HG03064 (cell line): Measurements from ENCODE around the gene LRTM1.

ENCODE experiments used
- ATAC-seq: cut with Tn5 transposase; IDR thresholded peaks from one replicate; pipeline ENCODE4 v1.9.1; 2021; ENCODE audit warnings: low read depth; ENCODE audit not compliant: unreplicated experiment

Gene LRTM1

GRCh38 chr3:54928046-54928770 lies at the start of gene LRTM1:
Gene LRTM1, minus strand, starts transcription at chr3:54928059. Its CDS starts 148 bp downstream, at chr3:54927911.
- ATAC-seq = no peak

- ATAC-seq = no peak
Measured at GRCh38 chr3:54977439-54977838, 49.6 kb upstream of the LRTM1 start.

DNA sequence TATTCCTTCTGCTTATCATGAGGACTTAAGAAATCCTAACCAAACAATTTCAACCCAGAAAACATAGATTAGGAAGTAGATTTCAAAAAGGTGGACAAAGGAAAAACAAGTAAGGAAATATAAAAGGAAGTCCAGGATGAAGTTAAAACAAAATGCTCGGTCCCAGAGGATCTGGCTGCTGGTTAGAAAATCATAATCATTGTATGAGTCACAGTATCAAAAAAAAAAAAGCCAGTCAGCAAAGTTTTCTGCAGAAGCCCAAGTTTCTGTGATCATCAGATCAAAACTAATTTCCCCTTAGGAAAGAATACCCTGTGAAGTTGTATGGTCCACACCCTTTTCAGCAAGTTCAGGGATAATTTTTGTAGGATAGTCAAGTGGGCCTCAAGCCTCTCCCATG lies 43.0 kb upstream of the LRTM1 start:
- no peak for ATAC-seq

- ATAC-seq = no peak
Measured at GRCh38 chr3:54969652-54970051, 41.8 kb upstream of the LRTM1 start.

DNA sequence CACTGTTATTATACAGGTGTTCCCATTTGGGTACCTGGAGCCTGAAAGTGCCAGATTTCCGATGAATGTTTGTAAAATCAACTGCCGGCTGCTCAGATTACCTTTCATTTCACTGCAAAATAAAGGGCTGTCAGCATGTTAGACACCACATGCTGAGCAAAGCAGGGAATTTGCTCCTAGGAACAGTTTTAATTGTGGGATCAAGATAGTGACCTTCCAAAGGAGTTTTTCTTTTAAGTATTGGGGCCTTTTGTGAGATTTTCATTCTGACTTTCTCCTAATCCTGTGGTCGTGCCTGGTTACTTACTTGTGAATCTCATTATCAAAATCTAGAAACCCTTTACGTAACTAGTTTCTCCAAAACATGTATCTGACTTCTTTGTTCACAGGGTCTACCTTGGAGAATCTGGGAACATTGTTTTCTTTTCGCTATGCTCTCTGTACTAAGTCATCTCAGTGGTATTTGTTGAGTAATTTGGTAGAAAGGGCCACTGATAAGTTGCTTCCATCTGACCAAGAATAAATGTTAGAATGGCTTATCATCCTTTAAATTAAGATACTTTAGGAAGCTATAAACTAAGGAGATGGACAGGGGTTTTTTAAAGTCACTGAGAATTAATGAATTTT lies 40.8 kb upstream of the LRTM1 start:
- ATAC-seq = no peak

DNA sequence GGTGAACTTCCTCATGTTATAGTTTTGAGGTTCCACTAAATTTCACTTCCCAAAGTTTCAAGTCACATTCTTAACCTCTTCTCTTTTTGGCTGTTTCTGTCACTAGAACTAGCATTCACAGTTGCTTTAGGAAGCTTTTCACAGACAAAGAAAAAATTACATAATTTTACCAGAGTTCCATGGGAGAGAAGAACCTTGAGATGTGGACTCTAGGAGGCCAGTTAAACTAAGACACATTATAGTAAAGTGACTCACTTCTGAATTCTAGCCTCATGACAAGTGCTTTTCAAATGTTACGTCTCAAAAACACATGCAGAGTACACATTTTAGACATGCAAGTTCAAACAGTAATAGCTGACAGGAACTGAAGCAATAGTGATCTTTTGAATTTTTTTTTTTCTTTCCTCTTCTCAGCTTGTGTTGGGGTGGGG lies 39.9 kb upstream of the LRTM1 start:
- no peak for ATAC-seq

GRCh38 chr3:54966979-54967378 lies 39.1 kb upstream of the LRTM1 start:
- no peak for ATAC-seq

- no peak for ATAC-seq
Measured at GRCh38 chr3:54965746-54966145, 37.9 kb upstream of the LRTM1 start.

- ATAC-seq = no peak
Measured at GRCh38 chr3:54964081-54964480, 36.2 kb upstream of the LRTM1 start.

- ATAC-seq = no peak
Measured at GRCh38 chr3:54963641-54964040, 35.8 kb upstream of the LRTM1 start.

DNA sequence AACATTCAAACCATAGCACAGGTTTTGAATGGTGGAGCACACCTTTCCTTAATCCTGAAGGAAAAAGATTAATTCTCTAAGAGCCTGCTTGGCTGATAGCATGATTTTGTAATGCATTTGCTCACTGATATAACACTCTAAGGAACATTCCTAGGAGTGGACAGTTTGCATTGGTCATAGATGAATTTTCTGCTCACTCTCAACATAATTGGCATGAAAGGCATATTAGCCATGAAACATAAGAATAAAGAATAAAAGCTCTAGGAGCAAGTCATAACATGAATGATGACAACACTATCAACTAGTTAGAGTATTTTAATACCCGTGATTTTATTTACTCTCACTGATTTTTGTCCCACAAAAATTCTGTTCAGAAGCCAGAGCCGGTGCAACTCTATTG lies 34.3 kb upstream of the LRTM1 start:
- ATAC-seq = no peak

DNA sequence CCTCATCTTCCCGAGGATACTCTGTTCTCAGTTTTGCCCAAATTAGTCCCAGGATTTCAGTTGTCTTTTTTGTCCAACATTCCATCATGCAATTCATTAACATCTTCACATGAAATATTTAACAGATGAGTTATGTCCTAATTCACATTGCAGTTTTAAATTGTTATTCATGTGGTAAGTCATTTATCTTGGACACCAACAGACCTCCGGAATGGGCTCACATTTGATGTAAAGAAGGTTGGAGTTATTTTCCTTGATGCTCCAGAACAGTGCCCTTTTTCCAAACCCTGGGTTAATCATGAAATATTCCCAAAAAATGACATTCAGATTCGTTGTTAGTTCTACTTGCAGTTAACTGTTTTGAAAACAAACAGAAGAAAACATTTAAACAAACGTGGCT lies 32.8 kb upstream of the LRTM1 start:
- no peak for ATAC-seq

- ATAC-seq = no peak
Measured at GRCh38 chr3:54960082-54960481, 32.2 kb upstream of the LRTM1 start.

GRCh38 chr3:54957711-54958110 lies 29.9 kb upstream of the LRTM1 start:
- ATAC-seq = no peak

DNA sequence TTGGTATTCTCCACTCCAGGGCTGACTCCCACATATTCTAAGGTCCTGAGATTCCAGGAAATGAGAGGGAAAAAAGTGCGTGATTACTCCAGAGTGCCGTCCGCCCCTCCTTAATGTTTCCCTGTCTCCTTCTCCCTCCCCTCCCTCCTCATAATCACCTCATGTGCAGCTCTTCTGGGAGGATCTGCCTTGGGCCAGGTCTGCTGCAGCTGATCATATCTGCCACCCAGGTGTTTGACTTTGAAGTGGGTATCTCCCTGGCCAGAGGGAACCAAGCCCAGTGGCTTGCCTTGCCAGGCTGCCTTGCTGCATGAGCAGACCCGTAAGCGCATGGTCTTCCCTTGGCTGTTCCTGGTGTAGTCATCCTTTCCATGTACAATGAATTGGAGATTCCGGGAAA lies 28.1 kb upstream of the LRTM1 start:
- ATAC-seq = no peak

DNA sequence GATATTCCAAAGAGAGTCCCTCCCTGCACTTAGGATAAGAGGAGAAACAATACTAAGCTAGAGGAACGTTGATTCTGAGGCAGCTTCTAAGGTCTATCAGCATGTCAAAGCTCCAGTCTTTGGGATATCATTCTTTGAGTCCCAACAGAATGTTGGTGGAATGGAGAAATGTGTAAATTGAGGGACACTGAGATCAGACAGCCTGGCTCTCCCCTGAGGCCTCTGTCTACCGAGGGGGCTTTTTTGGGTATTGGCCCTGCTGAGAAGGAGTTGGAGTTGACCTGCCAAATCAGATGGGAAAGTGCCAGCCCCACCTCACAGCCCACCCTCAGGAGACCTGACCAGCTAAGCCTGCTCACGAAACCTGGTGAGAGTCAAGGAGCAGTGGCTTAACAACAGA lies 27.6 kb upstream of the LRTM1 start:
- no peak for ATAC-seq

DNA sequence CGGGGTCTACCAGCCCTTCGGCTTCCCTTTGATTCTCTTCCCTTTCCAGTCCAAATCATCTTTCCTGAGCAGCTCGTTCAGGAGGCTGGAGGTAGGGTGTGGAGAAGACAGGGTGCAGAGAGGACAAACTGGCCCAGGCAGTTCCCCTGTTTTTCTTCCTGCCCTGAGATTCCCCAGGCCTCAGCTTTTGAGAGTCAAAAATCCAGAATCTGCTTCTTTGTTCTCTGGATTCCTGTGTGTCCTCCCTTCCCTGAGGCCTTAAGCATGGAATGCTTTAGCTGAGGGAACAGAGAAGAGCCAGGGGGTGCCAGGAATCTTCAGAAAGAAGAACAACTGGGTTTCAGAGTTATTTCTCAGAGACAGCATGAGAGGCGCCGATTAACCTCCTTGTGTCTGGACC lies 26.7 kb upstream of the LRTM1 start:
- ATAC-seq = no peak

- ATAC-seq = no peak
Measured at GRCh38 chr3:54954022-54954421, 26.2 kb upstream of the LRTM1 start.

DNA sequence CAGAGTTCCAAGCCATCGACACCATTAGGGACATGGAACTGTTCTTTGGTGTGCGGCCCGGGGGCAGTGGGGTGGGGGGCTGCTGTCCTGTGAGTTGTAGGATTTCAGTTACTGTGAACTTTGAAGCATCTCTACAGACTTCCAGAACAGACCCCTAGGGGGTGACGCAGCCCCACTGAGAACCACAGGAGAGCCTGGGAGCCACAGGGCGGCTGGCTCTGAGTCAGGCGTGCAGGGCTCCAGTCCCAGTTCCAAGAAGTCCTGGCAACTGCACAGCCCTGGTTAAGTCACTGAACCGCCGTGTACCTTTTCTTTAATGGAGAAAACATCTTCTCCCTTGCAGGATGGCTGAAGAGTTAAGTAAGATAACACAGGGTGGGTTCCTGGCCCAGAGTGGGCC lies 23.5 kb upstream of the LRTM1 start:
- ATAC-seq = no peak

DNA sequence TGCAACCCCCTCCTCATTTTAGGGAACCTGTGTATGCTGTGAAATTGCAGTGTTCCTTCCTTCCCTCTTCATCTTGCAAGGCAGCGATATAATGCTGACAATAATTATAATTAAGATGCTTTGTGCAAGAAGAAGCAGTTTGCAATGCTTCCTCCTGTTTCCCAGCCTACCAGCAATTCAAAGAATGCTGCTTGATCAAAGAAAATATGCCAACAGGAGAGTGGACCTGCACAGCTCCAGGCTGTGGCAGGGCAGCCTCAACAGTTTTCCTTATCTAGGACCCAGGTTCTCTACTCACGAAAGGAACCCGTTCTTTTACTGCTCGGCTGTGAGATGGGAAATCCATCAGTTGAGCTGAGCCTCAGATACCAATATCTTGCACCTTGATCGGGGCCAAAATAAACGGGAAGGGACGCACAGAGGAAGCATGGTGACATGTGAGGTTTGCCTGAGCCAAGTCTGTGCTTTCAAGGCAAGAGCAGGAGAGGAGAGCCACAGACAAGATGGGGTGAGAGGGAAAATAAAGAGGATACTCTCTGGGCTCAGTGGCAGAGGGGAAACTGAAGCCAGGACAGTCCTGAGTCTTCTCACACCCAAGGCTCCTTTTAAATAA lies 22.6 kb upstream of the LRTM1 start:
- ATAC-seq = no peak

DNA sequence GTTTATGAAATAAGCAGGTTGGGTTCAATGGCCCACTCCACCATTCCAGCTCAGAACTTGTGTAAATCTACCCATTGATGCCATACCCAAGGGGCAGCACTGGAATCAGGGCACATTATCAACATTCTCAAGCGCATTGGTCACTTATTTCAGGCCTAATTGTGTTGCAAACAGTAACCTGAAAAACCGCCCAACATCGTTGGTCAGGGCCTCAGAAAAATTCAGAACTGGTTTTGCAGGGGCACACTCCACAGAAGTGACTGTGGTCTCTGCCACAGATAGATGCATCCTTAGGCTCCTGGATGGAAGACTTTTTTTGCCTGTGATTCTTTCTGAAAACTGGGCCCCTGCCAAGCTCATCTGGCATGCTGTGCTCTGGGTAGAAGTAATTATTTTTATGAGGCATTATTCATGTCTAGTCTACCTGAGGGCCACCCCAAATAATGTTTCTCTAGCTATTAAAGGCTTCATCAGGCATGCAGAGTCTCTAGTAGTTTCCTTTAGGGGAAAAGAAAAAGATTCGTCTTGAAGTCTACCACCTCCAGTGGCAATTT lies 21.7 kb upstream of the LRTM1 start:
- ATAC-seq = no peak
